Measurements from ENCODE around the gene TBCD.
"Not testable (repeated sequence)": the region's sequence is repeated elsewhere in the genome, so short reads cannot be mapped to it uniquely, and the experiment has no call there.

Gene TBCD

DNA sequence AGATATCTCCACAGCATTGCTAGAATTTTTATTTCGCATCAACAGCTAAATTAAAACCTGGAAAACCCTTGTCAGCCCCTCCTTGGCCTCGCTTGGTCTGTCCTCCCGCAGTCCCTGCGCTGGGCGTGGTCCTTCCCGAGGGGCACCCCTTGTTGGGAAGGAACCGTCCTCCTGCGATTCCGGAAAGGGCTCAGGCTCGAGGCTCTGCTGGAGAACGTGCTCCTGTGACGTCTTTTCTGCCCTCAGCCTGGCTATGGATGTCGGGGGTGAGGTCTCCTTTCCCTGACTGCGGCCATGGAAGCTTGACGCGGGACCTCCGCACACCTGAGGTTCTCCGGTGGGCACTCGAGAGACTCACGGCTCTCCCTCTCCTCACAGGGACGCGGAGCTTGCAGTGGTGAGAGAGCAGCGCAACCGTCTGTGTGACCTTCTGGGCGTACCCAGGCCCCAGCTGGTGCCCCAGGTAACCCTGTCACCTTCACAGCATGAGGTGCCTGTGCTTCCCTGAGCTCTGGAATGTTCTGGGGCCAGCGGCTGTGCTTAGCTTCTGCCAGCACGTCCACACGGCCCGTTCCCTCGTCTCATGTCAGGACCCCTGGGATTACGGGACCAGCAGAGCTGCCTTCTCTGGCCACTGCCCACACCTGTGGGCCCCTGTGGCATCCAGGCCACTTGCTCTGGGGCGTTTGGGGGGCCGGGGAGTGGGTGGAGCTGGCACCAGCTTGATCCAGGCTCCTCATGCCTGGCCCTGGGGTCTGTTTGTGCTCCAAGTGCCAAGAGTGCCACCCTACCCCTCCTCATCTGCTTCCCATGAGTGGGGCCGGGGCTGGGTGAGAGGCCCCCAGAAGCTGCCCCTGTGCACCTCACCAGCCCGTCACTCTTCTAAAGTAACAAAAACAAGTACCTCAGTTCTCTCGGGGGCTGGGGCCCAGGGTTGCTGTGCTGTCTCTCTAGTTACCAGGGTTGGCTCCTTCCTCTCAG is 189.4 kb downstream of the TBCD start:
- no peak for DNase-seq

- no peak for DNase-seq
These were observed 190.6 kb downstream of the TBCD start for GRCh38 chr17:82942166-82943130.

DNA sequence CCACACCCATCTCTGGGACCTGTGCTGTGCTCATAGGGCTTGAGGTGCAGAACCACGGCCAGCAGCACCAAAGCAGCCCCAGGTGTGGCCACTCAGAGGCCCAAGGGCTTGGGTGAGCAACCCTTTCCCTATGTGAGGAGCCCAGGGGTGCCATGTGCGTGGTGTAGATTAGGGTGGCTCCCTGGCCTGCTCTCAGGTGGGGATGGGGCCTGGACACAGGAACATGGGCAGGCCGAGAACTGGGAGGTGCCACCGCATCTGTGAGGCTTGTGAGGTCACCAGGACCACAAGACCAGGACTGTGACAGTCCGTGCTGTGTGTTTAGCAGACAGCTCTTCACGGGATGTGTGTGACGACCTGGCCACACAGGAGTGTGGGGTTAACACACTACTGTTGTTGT is 191.5 kb downstream of the TBCD start:
- DNase-seq: no peak

GRCh38 chr17:82943751-82944150 is 191.9 kb downstream of the TBCD start:
- DNase-seq: no peak

- DNase-seq: no peak
These were observed 193.1 kb downstream of the TBCD start for GRCh38 chr17:82944990-82945389.

DNA sequence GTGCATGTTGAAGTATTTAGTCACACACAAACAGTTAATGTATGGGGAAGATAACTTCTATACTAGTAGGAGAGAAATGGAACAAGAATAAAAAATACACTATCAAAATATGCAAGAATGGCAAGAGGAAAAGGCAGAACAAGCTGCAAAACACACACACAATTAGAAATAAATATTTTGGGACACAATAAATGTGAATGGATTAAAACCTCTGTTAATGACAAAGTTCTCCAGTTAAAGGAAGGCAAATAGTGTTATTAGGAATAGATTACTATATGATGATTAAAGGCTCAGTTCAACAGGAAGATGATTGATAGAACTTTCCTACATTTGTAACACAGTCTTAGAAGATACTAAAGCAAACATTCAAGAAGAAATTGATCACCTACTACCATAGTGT is 194.2 kb downstream of the TBCD start:
- DNase-seq: no peak

- DNase-seq: no peak
These were observed 195.5 kb downstream of the TBCD start for GRCh38 chr17:82947051-82947991.

- no peak for DNase-seq
These were observed 196.2 kb downstream of the TBCD start for GRCh38 chr17:82948081-82948511.

- no peak for DNase-seq
These were observed 197.1 kb downstream of the TBCD start for GRCh38 chr17:82948957-82949356.

DNA sequence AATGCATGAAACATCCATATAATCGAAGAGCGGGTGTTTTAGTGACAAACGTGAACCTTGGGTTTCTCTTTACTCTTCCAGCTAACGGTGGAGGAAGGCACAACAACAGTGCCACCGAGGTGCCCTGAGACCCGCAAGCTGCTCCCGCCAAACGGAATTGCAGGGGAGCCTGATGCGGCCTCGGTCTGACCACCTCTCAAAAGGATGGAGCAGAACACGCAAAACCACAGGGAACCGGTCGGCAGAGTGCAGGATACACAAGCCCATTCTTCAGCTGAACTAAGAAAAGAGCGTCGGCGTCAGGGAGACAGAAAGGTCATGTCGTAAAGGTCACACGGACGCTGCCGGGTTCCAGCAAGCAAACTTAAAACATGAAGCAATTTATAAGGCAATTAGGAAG is 197.5 kb downstream of the TBCD start:
- no peak for DNase-seq

GRCh38 chr17:82949984-82950383 is 198.1 kb downstream of the TBCD start:
- DNase-seq: no peak

- DNase-seq: no peak
These were observed 198.7 kb downstream of the TBCD start for GRCh38 chr17:82950525-82951102.

DNA sequence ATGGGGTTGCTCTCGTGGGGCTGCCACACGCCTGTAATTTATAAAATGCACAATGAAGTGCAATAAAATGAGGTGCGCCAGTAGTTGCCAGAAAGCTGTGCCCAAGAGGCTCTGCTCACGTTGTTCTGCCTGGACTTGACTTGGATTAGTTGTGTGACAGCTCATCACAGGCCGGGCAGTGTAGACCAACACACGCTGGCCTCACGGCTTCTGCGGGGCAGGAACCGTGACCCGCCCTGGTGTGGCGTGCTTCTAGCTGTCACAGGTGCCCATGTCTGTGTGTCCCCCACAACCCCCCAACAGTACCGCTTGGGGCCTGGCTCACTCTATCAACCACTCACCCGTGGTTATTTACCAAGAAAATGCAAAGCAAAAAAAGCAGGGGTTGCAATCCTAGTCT is 200.2 kb downstream of the TBCD start:
- DNase-seq: no peak

DNA sequence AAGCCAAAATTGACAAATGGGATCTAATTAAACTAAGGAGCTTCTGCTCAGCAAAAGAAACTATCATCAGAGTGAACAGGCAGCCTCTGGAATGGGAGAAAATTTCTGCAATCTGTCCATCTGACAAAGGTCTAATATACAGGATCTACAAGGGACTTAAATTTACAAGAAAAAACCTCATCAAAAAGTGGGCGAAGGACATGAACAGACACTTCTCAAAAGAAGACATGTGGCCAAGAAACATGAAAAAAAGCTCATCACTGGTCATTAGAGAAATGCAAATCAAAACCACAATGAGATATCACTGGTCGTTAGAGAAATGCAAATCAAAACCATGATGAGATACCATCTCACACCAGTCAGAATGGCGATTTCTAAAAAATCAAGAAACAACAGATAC is 203.2 kb downstream of the TBCD start:
- not testable (repeated sequence) for DNase-seq

DNA sequence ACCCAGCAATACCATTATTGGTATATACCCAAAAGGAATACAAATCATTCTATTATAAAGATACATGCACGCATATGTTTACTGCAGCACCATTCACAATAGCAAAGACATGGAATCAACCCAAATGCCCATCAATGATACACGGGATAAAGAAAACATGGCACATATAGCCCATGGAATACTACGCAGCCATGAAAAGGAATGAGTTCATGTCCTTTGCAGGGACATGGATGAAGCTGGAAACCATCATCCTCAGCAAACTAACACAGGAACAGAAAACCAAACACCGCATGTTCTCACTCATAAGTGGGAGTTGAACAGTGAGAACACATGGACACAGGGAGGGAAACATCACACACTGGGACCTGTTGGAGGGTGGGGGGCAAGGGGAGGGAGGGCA is 203.8 kb downstream of the TBCD start:
- DNase-seq: not testable (repeated sequence)

DNA sequence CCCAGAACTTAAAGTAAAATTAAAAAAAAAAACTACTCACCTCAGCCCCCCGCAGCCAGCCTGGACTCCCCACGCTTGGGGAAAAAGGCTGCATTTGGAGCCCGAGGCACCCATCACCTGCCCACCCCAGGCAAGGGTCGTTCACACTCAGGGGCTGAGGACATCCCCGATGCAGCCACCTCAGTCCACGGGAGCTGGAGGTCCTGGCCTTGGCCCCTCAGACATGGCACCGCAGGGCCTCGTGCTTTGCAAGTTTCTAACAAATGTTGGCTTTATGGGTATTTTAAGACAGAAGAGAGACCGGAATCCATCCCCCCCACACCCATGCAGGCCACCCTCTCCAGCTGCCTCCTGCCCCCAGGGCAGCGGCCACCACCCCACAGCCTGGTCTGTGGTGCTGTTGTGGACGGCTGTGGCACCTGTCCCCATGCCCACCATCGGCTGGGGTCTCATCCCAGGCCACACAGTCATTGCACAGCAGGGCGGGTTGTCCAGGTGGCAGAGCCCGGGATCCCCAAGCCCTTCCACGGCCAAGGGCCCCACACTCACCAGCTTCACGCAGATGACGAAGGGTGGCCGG is 204.4 kb downstream of the TBCD start:
- DNase-seq: no peak

GRCh38 chr17:82956726-82957468 is 205.0 kb downstream of the TBCD start:
- no peak for DNase-seq

DNA sequence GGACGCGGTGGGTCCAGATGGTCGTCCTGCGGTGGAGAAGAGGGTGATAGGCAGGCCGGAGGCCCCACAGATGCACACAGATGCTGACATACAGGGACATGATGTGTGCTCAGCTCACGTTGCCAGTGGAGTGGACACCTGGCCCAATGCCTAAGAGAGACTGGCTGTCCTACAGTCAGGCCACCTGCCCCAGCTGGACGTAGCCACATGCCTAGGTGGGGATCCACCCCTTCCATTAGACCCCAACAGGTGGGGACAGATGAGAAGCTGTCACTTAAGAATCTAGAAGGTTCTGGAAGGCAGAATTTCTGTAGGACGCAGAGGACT is 205.6 kb downstream of the TBCD start:
- no peak for DNase-seq

DNA sequence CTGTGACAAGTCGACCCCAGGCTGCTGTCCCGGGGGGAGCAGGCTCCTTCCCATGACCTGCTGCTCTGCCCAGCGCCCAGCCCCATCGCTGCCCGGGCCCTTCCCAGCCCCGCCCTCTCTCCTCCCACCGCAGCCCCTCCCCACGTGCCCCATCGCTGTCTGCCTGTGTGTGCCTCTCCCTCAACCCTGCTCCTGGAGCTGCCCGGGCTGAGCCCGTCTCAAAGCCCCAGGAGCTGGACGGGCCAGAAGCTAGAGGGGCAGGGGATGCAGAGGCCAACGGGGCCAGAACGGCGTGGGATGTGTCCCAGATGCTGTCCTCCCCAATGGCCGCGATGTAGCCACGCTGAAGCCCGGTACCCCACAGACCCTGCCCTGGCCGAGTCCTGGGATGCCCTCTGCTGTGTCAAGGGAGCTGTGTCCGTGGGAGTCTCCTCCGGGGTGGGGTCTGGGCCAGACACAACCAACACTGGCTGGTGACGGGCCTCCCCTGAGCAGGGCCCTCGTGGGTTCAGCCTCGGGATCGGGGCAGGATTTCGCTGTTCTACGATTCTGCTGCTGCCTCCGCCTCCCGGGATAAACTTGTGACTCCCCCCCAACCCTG is 206.2 kb downstream of the TBCD start:
- DNase-seq: no peak

DNA sequence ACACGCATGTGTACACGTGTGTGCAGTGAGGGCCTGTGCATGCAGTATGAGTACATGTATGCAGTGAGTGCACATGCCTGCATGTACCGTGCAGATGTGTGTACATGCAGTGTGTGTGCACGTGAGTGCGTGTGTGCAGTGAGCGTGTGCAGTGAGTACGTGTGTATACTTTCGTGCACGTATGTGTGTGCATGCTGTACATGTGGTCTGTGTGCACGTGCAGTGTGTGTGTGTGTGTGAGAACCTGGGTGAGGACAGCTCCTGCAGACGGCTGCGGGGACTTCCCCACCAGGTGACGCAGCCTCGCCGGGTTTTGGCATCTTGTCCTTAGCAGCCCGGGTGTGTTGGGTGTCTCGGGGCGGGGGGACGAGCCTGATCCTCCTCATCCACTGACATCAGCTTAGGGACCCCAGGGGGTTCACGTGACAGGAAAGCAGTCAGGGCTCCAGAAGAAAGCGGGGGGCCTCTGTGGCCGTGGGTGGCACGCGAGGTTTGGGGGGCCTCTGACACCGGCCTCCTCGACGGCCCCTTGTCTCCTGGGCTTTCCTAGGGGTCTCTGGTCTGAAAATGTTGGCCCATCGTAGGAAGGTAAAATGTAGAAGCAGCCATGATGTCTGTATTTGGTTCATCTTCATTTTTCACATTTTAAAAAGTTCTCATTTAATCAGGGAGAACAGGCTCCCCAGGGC is 207.5 kb downstream of the TBCD start:
- no peak for DNase-seq

Data from CD4-positive, alpha-beta T cell treated with Interleukin-4 for 4 hours (primary cell).